T1000 (cell line): ENCODE data around the gene KRTAP10-8.
"Not testable (repeated sequence)": the region's sequence is repeated elsewhere in the genome, so short reads cannot be mapped to it uniquely, and the experiment has no call there.

ENCODE experiments used
- DNase-seq: peaks from one replicate; lab custom pipeline; 2025; ENCODE audit warnings: mixed read lengths; lab: John Stamatoyannopoulos, UW

KRTAP10-8 gene

DNA sequence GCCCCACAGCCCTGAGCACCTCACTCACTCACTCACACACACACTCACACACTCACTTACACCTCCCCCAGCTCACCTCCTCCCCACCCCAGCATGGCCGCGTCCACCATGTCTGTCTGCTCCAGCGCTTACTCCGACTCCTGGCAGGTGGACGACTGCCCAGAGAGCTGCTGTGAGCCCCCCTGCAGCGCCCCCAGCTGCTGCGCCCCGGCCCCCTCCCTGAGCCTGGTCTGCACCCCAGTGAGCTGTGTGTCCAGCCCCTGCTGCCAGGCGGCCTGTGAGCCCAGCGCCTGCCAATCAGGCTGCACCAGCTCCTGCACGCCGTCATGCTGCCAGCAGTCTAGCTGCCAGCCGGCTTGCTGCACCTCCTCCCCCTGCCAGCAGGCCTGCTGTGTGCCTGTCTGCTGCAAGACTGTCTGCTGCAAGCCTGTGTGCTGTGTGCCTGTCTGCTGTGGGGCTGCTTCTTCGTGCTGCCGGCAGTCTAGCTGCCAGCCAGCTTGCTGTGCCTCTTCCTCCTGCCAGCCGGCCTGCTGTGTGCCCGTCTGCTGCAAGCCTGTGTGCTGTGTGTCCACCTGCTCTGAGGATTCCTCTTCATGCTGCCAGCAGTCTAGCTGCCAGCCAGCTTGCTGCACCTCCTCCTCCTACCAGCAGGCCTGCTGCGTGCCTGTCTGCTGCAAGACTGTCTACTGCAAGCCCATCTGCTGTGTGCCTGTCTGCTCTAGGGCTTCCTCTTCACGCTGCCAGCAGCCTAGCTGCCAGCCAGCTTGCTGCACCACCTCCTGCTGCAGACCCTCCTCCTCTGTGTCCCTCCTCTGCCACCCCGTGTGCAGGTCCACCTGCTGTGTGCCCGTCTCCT is 34.7 kb downstream of the KRTAP10-8 start, which contains the start of gene KRTAP10-11:
TSS of gene KRTAP10-11 (plus strand) at position 49 of the 856 bp plus-strand sequence. CDS start at position 94, 45 bp downstream.
- not testable (repeated sequence) for DNase-seq

DNA sequence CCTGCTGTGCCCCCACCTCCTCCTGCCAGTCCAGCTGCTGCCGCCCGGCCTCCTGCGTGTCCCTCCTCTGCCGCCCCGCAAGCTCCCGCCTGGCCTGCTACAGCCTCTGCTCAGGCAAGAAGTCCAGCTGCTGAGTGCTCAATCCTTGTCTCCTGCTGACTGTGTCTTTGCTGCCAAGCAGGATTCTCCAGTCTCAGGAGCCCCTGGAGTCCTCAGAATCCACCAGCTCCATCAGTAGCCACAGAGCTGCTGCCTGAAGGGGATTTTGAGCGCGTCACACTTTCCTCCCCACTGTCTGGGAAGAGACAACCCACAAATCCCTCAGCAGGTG is 35.3 kb downstream of the KRTAP10-8 start:
- no peak for DNase-seq

DNA sequence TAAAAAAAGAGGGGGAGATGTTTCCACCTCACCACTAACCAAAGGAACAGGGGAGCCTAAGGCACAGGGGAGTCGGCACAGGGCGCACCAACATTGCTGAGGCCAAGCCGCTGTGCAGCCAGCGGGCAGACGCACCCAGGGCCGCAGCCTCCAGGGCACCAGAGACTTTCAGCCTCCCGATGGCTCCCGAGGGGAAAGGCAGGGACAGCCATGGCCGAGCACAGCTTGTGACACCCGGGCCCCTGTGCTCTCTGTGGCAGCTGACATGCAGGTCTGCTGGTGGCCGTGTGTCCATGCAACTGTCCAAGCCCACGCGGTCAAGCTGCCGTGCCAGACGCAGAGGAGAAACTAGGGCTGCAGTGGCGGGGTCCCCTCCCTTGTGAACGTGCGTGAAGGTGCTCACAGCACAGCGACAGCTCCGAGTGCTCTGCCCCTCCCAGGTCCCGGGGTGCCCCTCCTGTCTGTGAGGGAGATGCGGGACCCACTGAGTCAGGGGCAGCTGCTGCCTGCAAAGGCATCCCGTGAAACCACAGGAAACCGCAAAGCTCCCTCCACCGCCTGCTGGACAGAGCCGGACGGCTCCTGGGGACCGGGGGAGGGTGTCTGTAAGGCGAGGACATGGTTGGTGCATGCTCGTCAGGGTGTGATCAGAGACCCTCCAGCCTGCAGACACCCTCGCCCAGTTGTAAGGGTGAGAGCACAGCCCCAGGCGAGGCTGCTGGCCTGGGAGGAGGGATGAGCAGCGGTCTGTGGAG is 36.9 kb downstream of the KRTAP10-8 start:
- no peak for DNase-seq

DNA sequence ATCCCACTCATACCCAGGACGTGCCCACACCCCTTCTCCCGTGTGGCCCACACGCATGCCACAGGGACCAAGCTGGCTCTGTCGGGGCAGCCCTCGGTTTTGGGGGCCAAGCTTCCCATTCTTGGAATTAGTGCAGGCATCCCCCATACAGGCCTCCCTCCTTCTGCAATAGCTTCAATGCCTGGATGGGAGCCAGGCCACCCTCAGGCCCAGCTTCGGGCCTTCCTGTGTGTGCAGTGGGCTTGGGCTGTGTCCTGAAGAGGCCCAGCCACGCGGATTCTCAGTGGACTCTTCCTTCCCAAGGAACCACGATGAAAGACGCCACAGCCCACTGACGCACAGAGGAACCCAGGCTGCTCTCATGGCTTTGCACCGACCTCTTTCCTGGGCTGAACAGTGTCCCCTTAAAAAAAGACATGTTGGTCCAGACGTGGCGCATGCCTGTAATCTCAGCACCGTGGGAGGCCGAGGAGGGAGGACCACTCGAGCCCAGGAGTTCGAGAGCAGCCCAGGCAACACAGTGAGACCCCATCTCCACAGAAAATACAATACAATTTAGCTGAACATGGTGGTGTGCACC is 37.7 kb downstream of the KRTAP10-8 start:
- DNase-seq, result no peak

DNA sequence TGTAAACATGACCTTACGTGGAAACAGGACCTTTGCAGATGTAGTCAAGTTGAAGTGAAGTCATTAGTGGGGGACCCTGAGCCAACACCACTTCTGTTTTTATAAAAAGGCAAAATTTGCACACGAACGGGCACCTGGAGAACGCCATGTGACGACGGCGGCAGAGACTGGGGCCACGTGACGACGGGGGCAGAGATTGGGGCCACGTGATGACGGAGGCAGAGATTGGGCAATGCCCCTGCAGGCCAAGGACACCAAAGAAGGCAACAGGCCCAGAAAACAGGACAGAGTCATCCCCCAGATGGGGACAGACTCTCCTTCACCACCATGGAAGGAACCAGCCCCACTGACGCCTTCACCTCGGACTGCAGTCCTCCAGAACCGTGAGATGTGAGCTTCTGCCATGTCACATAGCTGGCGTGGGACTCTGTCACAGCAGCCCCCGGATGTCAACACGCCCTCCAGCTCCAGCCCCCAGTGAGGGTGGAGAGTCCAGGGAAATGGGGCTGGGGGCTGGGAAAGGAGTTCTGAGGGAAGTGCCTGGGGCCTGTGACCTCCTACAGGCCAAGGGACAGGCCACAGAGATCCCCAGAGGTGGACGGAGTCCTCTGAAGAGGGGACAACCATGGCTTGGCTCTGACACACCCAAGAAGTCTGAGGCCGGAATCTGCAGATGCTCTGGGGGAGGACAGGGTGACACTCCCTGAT is 38.5 kb downstream of the KRTAP10-8 start:
- DNase-seq, result no peak

DNA sequence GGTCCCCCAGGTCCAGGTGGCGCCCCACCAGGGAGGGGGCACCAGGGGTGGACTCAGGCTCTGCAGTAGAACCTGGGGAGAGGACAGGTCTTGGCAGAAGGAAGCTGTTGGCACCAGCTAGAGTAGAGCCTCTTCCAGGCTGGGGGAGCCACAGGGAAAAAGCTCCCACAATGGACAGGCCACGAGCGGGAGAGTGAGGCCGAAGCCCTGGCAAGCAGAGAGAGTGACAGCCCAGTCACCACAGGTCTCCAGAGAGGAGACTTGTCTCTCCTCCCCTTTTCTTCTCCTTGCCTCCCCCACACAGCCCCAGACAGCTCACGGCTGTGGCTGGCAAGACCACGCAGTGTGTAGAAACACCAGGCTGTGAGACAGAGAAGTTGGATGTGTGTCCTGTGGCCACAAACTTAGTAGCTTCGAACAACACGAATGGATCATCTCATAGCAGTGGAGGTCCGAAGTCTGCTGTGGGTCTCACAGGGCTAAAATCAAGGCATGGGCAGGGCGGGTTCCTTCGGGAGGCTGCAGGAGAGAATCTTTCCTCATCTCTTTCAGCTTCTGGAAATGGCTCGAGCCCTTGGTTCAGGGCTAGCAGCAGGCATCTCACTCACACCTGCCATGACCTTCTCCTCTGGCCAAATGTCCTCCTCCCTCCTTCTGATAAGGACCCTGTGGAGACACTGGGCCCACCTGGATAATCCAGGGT is 39.2 kb downstream of the KRTAP10-8 start:
- no peak for DNase-seq

DNA sequence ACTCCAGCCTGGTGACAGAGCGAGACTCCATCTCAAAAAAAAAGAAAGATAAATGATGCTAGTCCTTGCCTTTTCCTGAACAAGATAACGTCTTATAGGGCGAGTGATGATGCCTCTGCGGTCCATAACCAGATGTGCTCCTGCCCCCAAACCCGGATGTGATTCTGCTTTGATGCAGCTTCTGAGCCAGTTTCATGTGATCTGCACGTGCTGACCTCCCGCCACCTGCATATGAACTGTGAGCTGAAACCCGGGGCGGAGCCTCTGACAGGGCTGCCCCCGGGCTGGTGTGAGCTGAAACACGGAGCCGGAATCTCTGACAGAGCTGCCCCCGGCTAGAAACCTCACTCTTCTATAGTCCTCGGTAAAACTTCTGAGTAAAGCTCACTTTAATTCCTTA is 41.2 kb downstream of the KRTAP10-8 start:
- no peak for DNase-seq

DNA sequence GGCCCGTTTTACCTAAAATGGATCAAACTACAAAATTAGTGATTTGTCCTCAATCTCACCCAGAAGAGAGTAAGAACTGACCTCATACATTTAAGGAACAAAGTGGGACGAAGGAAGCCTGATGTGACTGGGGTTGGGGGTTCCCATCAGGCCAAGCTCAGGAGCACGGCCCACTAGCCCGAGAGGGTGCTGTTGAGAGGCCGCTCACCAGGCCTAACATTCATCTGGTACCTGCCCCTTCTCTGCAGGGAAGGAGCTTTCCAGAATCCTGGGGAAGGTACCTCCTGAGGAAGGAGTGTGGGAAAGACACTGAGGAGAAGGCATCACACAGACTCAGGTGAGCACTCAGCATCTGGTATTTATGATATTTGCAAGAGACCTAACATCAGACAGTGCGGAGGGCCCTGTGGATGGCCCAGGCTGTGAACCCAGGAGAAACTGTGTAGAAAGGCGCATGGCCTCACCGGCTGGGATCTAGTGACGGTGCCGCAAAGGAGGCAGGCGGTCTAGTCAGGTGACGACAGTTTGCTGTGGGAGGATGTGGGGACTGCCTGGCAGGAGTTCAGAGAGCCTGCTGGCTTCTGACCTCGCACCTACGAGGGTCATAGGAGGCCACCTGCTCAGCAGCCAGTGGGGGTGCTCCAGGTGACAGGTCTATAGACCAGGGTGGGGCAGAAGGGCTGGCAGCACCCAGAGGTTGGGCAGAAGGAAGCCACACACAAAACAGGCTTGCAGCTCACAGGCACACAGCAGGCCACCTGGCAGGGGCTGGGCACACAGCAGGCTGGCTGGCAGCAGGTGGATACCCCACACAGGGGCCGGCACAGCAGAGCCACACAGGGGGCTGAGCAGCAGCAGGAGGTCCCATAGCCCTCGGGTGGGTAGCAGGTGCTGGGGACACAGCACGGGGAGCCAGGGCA is 42.0 kb downstream of the KRTAP10-8 start:
- DNase-seq, result no peak

DNA sequence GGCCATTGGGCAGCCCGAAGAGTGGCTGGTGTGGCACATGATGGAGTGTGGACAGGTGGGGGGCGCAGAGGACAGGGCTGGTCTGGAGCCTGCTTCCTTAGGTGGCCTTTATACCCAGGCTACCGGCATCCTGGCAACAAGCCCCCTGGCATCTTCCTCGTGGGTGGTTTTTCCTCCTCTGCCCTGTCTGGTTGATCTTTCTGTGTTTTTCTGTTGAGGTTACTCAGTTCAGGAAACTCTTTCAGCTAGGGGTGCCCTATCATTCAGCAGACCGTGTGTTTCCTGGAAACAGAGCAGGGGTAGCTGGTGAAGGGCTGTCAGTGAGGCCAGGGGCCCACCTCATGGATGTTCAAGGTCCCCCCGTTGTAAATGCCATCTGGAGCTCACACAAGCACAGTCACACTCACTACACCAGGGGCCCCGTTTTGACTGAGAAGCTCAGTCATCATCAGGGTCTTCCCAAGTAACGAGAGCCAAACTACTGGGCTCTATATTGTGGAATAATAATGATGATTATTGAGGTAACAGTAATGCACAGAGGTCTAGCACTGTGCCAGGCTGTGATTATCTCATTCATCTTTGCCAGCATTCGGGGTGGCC is 42.8 kb downstream of the KRTAP10-8 start, which contains the start of gene KRTAP12-4:
TSS of gene KRTAP12-4 (minus strand) at position 84 of the 600 bp plus-strand sequence. CDS start at position 39, 45 bp downstream.
- DNase-seq, result no peak

DNA sequence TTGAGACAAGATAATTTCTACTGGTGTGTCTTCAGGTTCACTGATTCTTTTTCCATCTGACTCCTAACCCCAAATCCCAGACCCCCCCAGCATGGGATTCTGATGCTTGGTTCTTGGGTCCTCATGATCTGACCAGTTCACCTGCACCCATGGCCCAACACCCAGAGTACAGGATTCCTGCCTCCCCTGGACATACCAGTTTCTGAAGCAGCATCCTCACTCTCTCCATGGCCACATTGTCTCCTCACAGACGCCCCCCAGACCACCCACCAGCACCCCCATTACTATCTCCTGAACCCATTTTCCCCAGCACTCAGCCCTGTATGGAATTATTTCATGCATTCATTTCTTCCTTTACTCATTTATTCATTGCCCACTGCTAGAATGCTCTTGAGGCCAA is 45.0 kb downstream of the KRTAP10-8 start:
- no peak for DNase-seq

DNA sequence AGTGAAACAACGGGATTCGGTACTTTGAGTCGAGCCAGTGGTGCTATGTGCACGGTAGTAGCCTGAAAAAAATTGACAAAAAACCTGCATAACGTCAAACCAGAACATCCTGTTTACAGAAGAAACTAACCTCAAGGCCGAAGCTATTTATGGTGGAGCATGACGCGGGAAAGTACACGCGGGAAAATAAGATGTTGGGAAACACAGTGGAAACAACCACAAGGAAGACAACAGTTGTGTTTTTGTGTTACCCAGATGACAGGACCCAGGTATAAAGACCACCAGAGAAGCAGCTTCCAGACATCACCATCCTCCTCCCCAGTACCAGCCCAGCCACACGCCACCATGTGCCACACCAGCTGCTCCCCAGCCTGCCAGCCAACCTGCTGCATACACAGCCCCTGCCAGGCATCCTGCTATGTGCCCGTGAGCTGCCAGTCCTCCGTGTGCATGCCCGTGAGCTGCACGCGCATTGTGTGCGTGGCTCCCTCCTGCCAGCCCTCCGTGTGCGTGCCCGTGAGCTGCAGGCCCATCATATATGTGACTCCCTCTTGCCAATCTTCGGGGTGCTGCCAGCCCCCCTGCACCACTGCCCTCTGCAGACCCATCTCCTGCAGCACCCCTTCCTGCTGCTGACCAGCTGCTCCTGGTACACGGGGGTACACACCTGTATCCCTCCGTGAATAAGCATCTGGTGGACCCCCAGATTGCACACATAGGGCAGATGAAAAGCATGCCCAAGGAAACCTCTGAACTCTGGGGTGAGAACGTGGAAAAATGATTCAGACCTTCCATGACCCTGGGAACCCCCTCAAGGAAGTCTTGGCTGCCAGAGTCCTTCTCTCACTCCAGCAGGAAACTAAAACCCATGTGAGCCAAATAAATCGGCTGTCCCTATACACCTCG is 46.0 kb downstream of the KRTAP10-8 start, which contains the start of gene KRTAP12-3:
TSS of gene KRTAP12-3 (plus strand) at position 298 of the 906 bp plus-strand sequence. CDS start at position 346, 48 bp downstream.
- no peak for DNase-seq

DNA sequence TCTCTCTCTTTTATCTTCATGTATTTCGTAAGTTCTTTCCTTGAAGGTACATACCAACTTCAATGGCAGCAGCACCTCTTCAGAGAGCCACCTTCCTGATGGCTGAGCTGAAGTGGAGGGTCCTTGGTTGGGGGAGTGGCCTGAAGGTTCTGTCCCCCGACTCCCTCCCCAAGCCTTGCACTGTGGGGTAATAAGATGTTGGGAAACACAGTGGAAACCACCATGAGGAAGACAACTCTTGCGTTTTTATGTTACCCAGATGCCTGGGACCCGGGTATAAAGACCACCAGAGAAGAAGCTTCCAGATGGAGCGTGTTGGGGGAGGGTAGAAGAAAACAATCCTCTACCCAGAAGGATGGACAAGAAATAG is 46.6 kb downstream of the KRTAP10-8 start:
- no peak for DNase-seq

DNA sequence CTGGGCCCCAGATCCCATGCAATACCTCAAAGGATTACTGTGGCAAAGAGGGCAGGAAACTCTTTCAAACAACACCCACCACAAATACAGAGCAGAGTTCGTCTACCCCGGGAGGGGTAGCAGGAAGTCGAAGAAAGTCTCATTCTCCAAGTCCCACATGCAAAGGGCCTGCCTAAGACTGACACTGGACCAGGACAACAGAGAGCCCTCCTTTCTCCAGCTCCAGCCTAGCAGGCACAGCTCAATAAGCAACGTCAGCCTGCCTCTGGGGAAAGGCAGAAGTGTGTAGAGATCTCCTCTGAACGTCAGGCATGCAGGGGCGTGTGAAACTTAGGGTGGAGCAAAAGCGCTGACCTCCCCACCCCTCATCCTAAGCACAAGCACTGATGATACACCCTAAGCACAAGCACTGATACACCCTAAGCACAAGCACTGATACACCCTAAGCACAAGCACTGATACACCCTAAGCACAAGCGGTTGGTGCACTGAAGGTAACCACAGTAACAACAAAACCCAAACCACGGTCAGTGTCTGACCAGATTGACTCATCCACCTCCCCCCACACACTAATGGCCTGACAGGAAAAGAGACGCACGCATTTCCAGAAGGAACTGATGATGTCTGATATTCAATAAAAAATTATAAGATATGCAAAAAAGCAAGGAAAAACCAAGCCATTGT is 47.2 kb downstream of the KRTAP10-8 start:
- no peak for DNase-seq

DNA sequence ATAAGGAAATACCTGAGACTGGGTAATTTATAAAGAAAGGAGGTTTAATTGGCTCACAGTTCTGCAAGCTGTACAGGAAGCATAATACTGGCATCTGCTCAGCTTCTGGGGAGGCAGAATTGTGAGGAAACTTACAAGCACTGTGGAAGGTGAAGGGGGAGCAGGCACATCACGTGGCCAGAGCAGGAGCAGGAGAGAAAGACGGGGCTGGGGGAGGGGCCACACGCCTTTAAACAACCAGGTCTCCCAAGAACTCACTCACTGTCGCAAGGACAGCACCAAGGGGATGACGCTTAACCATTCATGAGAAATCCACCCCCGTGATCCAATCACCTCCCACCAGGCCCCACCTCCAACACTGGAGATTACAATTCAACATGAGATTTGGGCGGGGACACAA is 49.7 kb downstream of the KRTAP10-8 start:
- not testable (repeated sequence) for DNase-seq
